T-helper 2 cell treated with Interferon-gamma antibody and Interleukin-4, amounts not matched to agents 5 μg/mL and 100 μg/mL, for 36 hours (primary cell): ENCODE data around the gene CTNNBL1.

Experiments used
- DNase-seq: peaks from one replicate; pipeline ENCODE4 v3.0.0; 2021; ENCODE audit warnings: low spot score
- H3K27ac Mint-ChIP-seq: one replicate; pipeline ENCODE4 v1.8.0; 2021; ENCODE audit warnings: mild to moderate bottlenecking, mixed read lengths
- H3K27me3 Mint-ChIP-seq: one replicate; pipeline ENCODE4 v1.8.0; 2021; ENCODE audit warnings: low read depth, mixed read lengths
- H3K36me3 Mint-ChIP-seq: one replicate; pipeline ENCODE4 v1.8.0; 2021; ENCODE audit warnings: low read depth, mixed read lengths
- H3K4me1 Mint-ChIP-seq: one replicate; pipeline ENCODE4 v1.8.0; 2021; ENCODE audit warnings: low read depth, mixed read lengths
- H3K4me3 Mint-ChIP-seq: one replicate; pipeline ENCODE4 v1.8.0; 2022; ENCODE audit warnings: mild to moderate bottlenecking, moderate library complexity, mixed read lengths
- H3K9me3 Mint-ChIP-seq: one replicate; pipeline ENCODE4 v1.8.0; 2021; ENCODE audit warnings: mixed read lengths

Gene CTNNBL1

GRCh38 chr20:37729452-37729851 lies 35.6 kb downstream of the CTNNBL1 start:
- no peak for DNase-seq
- Mint-ChIP-seq H3K4me3 (no peak overlapping the region), H3K9me3 (no peaks in the 10 kb centered on the region)

DNA sequence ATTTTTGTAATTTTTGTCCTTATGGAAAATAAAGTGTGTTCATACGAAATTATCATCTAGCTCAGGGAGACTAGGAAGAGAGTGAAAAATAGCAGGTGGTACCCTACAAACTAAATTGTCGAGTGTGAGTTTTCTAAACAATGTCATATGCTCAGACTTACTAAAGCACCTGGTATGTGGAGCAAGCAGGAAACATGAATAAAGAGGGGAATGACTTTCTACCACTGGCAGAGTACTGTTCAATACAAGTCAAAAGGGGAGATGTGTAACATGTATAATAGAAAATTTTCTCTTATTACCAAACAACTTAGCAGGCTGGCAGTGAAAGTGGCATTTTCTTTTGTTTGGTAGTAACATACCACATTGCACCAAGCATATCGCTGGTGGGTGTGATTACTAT lies 36.1 kb downstream of the CTNNBL1 start:
- peaks cover 11% of the 10 kb centered on the region for H3K4me1 Mint-ChIP-seq
- H3K27ac Mint-ChIP-seq: no peak overlapping the region
- H3K4me3 Mint-ChIP-seq: no peak overlapping the region
- no peaks in the 10 kb centered on the region for H3K27me3 Mint-ChIP-seq
- peaks cover 18% of the 10 kb centered on the region for H3K36me3 Mint-ChIP-seq
- no peak for DNase-seq
- no peaks in the 10 kb centered on the region for H3K9me3 Mint-ChIP-seq

More at GRCh38 chr20:37729452-37729851, 35.6 kb downstream of the CTNNBL1 start:
- Mint-ChIP-seq H3K27ac (no peak overlapping the region), H3K4me1 (peaks cover 11% of the 10 kb centered on the region), H3K27me3 (no peaks in the 10 kb centered on the region), H3K36me3 (peaks cover 15% of the 10 kb centered on the region)

DNA sequence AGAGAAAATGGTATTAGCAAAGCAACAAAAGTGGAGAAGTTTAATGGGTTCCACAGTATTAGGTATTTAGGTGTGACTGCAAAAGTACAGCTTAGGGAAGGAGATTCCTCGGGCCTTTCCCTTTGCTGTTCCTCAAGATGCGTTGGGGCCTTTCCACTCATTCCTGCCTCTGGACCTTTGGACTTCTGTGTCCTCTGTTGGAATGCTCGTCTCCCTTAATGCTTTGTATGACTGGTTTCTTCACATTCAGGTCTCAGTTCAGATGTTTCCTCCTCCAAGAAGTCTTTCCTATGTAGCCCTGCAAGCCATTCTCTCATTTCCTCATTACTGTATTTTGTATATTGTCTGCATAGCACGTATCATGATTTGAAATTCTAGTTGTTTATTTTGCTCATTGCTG lies 39.6 kb downstream of the CTNNBL1 start:
- Mint-ChIP-seq H3K9me3 (no peaks in the 10 kb centered on the region), H3K4me1 (peaks cover 15% of the 10 kb centered on the region), H3K36me3 (peaks cover 35% of the 10 kb centered on the region), H3K27me3 (no peaks in the 10 kb centered on the region), H3K4me3 (no peak overlapping the region), H3K27ac (no peak overlapping the region)
- no peak for DNase-seq

- Mint-ChIP-seq H3K27me3 (no peaks in the 10 kb centered on the region), H3K9me3 (no peaks in the 10 kb centered on the region), H3K36me3 (peaks cover 39% of the 10 kb centered on the region), H3K4me1 (peaks cover 14% of the 10 kb centered on the region), H3K4me3 (no peak overlapping the region), H3K27ac (no peak overlapping the region)
- DNase-seq: no peak
These were observed 40.6 kb downstream of the CTNNBL1 start for GRCh38 chr20:37734228-37734985.

DNA sequence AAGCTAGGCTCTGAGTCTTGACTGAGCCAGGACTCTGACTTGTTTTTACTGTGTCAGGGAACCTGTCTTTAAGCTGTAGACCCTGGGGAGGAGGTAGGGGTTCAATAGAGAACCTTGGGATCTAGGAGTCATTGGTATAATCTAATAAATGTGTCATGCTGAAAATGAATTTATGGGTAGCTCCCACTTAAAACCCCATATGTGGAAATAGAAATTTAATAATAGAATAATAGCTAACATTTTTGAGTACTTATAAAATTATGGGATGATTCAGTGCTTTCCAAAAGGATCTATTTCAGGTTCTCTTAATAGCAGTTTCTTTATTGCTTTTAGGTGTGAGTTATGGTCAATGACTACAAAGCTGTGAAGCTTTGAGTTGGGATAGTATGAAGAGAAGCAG lies 41.7 kb downstream of the CTNNBL1 start:
- Mint-ChIP-seq H3K9me3 (no peaks in the 10 kb centered on the region), H3K27ac (no peak overlapping the region), H3K4me3 (no peak overlapping the region), H3K36me3 (peaks cover 41% of the 10 kb centered on the region), H3K27me3 (no peaks in the 10 kb centered on the region), H3K4me1 (peaks cover 10% of the 10 kb centered on the region)
- no peak for DNase-seq

GRCh38 chr20:37736132-37736531 lies 42.3 kb downstream of the CTNNBL1 start:
- no peak overlapping the region for H3K27ac Mint-ChIP-seq
- no peak overlapping the region for H3K4me3 Mint-ChIP-seq
- H3K9me3 Mint-ChIP-seq: no peaks in the 10 kb centered on the region
- peaks cover 41% of the 10 kb centered on the region for H3K36me3 Mint-ChIP-seq
- peaks cover 10% of the 10 kb centered on the region for H3K4me1 Mint-ChIP-seq
- no peaks in the 10 kb centered on the region for H3K27me3 Mint-ChIP-seq
- no peak for DNase-seq

GRCh38 chr20:37737826-37738420 lies 44.1 kb downstream of the CTNNBL1 start:
- H3K27me3 Mint-ChIP-seq: no peaks in the 10 kb centered on the region
- peaks cover 36% of the 10 kb centered on the region for H3K36me3 Mint-ChIP-seq
- no peak overlapping the region for H3K4me3 Mint-ChIP-seq

DNA sequence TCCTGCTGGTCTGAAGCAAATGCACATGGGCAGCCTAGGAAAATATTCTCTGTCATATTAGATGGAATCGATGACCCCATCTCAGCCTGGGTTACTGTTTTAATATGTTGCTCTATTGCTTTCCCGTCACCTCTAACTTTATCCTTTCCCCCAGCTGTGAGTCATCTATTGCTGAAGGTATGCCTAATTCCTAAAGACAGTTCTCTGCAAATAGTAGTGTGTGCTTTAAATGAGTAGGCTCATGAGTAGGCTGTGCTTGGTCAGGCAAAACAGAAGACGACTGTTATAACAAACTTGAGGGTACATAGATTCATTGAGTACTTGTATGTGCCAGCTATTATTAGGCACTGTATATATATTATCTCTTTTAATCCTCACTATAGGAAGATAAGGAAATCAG lies 47.2 kb downstream of the CTNNBL1 start:
- peaks cover 13% of the 10 kb centered on the region for H3K4me1 Mint-ChIP-seq
- H3K4me3 Mint-ChIP-seq: no peak overlapping the region
- no peak overlapping the region for H3K27ac Mint-ChIP-seq
- peaks cover 24% of the 10 kb centered on the region for H3K36me3 Mint-ChIP-seq
- no peak for DNase-seq
- H3K27me3 Mint-ChIP-seq: no peaks in the 10 kb centered on the region
- no peaks in the 10 kb centered on the region for H3K9me3 Mint-ChIP-seq

More at GRCh38 chr20:37737826-37738420, 44.1 kb downstream of the CTNNBL1 start:
- Mint-ChIP-seq H3K9me3 (no peaks in the 10 kb centered on the region), H3K27ac (no peak overlapping the region), H3K4me1 (peaks cover 8% of the 10 kb centered on the region)
- no peak for DNase-seq

DNA sequence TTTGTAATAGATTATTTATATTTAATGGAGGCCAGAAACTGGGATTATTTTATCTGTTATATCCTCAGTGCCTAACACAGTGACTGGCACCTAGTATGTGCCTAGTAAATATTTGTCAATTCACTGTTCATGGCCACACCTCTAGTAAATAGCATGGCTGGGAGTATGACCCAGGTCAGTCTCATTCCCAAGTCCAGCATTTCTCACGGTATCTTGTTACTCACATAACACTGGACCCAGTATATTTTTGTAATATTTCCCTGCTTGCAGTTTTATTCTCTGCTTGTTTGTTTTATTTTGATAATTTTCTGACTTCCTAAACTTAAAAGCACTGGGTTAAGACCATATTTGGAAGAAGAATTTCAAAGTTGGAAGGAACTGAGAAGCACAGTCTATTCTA lies 47.7 kb downstream of the CTNNBL1 start:
- Mint-ChIP-seq H3K4me3 (no peak overlapping the region), H3K27me3 (no peaks in the 10 kb centered on the region), H3K9me3 (no peaks in the 10 kb centered on the region), H3K36me3 (peaks cover 28% of the 10 kb centered on the region), H3K4me1 (peaks cover 13% of the 10 kb centered on the region), H3K27ac (no peak overlapping the region)
- DNase-seq: no peak

- Mint-ChIP-seq H3K9me3 (no peaks in the 10 kb centered on the region), H3K27me3 (no peaks in the 10 kb centered on the region), H3K27ac (no peak overlapping the region), H3K36me3 (peaks cover 30% of the 10 kb centered on the region), H3K4me3 (no peak overlapping the region), H3K4me1 (peaks cover 13% of the 10 kb centered on the region)
- no peak for DNase-seq
These were observed 48.3 kb downstream of the CTNNBL1 start for GRCh38 chr20:37742131-37742530.

- DNase-seq: no peak
- peaks cover 22% of the 10 kb centered on the region for H3K36me3 Mint-ChIP-seq
- peaks cover 13% of the 10 kb centered on the region for H3K4me1 Mint-ChIP-seq
- H3K27me3 Mint-ChIP-seq: no peaks in the 10 kb centered on the region
- no peak overlapping the region for H3K27ac Mint-ChIP-seq
- no peak overlapping the region for H3K4me3 Mint-ChIP-seq
- H3K9me3 Mint-ChIP-seq: no peaks in the 10 kb centered on the region
These were observed 50.5 kb downstream of the CTNNBL1 start for GRCh38 chr20:37744347-37744746.

- Mint-ChIP-seq H3K27ac (no peak overlapping the region), H3K4me3 (no peak overlapping the region), H3K27me3 (no peaks in the 10 kb centered on the region), H3K36me3 (peaks cover 20% of the 10 kb centered on the region), H3K9me3 (no peaks in the 10 kb centered on the region), H3K4me1 (peaks cover 13% of the 10 kb centered on the region)
- no peak for DNase-seq
These were observed 51.7 kb downstream of the CTNNBL1 start for GRCh38 chr20:37745553-37745952.

GRCh38 chr20:37748015-37748414 lies 54.2 kb downstream of the CTNNBL1 start:
- H3K4me1 Mint-ChIP-seq: peaks cover 13% of the 10 kb centered on the region
- H3K9me3 Mint-ChIP-seq: no peaks in the 10 kb centered on the region
- H3K27ac Mint-ChIP-seq: no peak overlapping the region
- no peak overlapping the region for H3K4me3 Mint-ChIP-seq
- H3K27me3 Mint-ChIP-seq: no peaks in the 10 kb centered on the region
- H3K36me3 Mint-ChIP-seq: peaks cover 22% of the 10 kb centered on the region
- no peak for DNase-seq

- Mint-ChIP-seq H3K36me3 (peaks cover 24% of the 10 kb centered on the region), H3K9me3 (no peaks in the 10 kb centered on the region), H3K27ac (no peak overlapping the region), H3K27me3 (no peaks in the 10 kb centered on the region), H3K4me3 (no peak overlapping the region), H3K4me1 (peaks cover 13% of the 10 kb centered on the region)
- no peak for DNase-seq
These were observed 55.4 kb downstream of the CTNNBL1 start for GRCh38 chr20:37749218-37749617.
